Glutamatergic neuron (in vitro differentiated cells): Measurements from ENCODE around the gene CACNA1H. TPM values are rescaled to one million over a fixed set of nuclear protein-coding genes. Genes with fewer than 3 reads are reported as not detected.

ENCODE experiments used
- DNase-seq: peaks from one replicate; pipeline ENCODE4 v3.0.0; 2022
- H3K27ac Mint-ChIP-seq: one replicate; pipeline ENCODE4 v1.8.0; 2020; ENCODE audit warnings: mild to moderate bottlenecking, mixed read lengths, inconsistent platforms; ENCODE audit not compliant: unreplicated experiment
- H3K27me3 Mint-ChIP-seq: one replicate; pipeline ENCODE4 v1.8.0; 2020; ENCODE audit warnings: mild to moderate bottlenecking, moderate library complexity, mixed read lengths, inconsistent platforms; ENCODE audit not compliant: unreplicated experiment
- H3K36me3 Mint-ChIP-seq: one replicate; pipeline ENCODE4 v1.8.0; 2020; ENCODE audit warnings: mild to moderate bottlenecking, mixed read lengths, inconsistent platforms; ENCODE audit not compliant: unreplicated experiment
- H3K4me1 Mint-ChIP-seq: one replicate; pipeline ENCODE4 v1.8.0; 2020; ENCODE audit warnings: mild to moderate bottlenecking, low read depth, mixed read lengths, inconsistent platforms; ENCODE audit not compliant: unreplicated experiment
- H3K4me3 Mint-ChIP-seq: one replicate; pipeline ENCODE4 v1.8.0; 2020; ENCODE audit warnings: mild to moderate bottlenecking, mixed read lengths, inconsistent platforms; ENCODE audit not compliant: unreplicated experiment
- H3K9me3 Mint-ChIP-seq: one replicate; pipeline ENCODE4 v1.8.0; 2020; ENCODE audit warnings: mild to moderate bottlenecking, moderate library complexity, mixed read lengths, inconsistent platforms; ENCODE audit not compliant: unreplicated experiment
- total RNA-seq: library from RNA; stranded (reverse); fragmentation: NEBNext Ultra II Directional; extraction: Animal tissue kit (Norgen Biotek cat#: 25700); gene quantifications from one replicate; pipeline ENCODE4 v1.2.1, GENCODE V29; 2021; ENCODE audit not compliant: unreplicated experiment
- TF ChIP-seq, protein P1 (sequence below): fragments of 200-600 bp; sonication (generic); IDR thresholded peaks from one replicate; pipeline ENCODE4 v1.5.0; 2021; ENCODE audit not compliant: partially characterized antibody, unreplicated experiment

CACNA1H gene
- total RNA-seq, 1 donor from 2014 or later, result 161 TPM

DNA sequence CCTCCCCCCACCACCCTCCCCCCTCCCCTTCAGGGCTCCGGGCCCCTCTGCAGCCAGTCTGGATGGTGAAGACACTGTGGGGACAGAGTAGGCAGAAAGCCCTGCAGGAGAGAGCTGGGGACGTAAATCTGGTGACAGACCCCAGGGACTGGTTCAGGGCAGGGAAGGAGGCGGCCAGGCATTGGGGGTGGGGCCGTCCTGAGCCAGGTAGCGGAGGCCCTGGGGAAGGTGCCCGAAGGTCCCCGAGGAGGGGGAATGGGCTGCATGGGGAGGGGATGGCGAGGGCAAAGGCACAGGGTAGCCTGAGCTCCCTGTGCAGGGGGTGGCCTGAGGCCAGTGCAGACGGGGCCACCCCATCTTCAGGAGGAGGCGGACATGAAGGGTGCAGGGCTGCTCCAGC lies 26.3 kb upstream of the CACNA1H start:
- DNase-seq, result no peak

DNA sequence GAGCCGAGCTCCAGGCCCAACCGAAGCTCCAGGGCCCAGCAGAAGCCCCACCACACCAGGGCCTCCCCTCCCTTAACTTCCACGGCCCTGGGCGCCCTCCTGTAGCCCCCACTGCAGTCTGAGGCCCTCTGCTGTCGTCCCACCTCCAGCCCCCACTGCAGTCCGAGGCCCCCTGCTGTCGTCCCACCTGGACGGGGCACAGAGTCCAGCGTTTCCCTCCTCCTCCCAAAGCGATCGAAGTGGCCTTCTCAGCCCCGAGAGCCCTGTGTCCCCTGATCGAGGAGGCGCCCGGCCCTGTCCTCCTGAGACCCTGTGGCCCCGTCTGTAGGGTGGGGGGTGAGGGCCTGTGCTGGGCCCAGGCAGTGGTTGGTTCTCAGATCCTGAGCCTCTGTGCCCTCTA lies 25.8 kb upstream of the CACNA1H start:
- TF ChIP-seq, protein P1, sequence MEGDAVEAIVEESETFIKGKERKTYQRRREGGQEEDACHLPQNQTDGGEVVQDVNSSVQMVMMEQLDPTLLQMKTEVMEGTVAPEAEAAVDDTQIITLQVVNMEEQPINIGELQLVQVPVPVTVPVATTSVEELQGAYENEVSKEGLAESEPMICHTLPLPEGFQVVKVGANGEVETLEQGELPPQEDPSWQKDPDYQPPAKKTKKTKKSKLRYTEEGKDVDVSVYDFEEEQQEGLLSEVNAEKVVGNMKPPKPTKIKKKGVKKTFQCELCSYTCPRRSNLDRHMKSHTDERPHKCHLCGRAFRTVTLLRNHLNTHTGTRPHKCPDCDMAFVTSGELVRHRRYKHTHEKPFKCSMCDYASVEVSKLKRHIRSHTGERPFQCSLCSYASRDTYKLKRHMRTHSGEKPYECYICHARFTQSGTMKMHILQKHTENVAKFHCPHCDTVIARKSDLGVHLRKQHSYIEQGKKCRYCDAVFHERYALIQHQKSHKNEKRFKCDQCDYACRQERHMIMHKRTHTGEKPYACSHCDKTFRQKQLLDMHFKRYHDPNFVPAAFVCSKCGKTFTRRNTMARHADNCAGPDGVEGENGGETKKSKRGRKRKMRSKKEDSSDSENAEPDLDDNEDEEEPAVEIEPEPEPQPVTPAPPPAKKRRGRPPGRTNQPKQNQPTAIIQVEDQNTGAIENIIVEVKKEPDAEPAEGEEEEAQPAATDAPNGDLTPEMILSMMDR, result no peak

More for the DNA sequence above, 26.3 kb upstream of the CACNA1H start:
- Mint-ChIP-seq H3K27ac (no peak overlapping the region), H3K27me3 (no peaks in the 10 kb centered on the region), H3K4me3 (no peak overlapping the region), H3K4me1 (no peaks in the 10 kb centered on the region), H3K36me3 (no peaks in the 10 kb centered on the region), H3K9me3 (no peaks in the 10 kb centered on the region)
- TF ChIP-seq, protein P1, result no peak

DNA sequence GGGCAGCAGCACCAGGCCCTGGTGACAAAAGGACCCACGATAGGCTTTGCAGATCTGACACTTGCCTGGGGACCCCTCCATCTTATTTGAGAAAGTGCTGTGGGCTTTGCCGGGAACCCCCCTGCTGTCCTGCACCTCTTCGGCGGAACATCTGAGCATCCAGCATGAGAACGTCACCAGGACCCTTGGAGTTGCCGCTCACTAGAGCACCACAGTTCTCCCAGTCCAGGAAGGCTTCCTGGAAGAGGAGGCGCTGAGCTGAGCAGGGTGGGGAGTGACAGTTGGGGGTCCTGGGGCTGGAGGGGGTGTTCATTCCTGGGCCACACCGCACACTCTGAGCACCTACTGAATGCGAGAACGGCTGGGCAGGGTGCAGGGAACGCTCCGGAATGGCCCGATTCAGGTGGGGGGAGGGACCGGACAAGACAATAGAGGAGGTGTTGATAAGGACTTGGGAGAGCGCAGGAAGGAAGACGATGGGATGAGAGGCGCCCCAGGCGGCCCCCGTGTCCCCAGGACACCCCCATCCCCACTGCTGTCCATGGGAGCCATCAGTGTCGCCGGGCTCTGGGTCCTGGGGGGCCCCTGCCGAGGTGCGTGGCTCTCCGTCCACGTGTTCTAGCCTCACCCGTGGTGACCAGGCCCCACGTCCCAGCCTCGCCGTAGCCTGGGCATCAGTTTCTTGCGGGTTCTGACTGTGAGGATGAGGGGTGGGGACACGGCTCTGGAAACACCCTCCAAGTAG lies 24.8 kb upstream of the CACNA1H start:
- peaks cover 2% of the 10 kb centered on the region for H3K9me3 Mint-ChIP-seq
- H3K27ac Mint-ChIP-seq, result no peak overlapping the region
- no peak overlapping the region for H3K4me3 Mint-ChIP-seq
- no peaks in the 10 kb centered on the region for H3K36me3 Mint-ChIP-seq
- peaks cover 3% of the 10 kb centered on the region for H3K4me1 Mint-ChIP-seq
- no peak for DNase-seq
- TF ChIP-seq, protein P1, result no peak
- peaks cover 2% of the 10 kb centered on the region for H3K27me3 Mint-ChIP-seq

More for the DNA sequence above, 25.8 kb upstream of the CACNA1H start:
- H3K36me3 Mint-ChIP-seq, result no peaks in the 10 kb centered on the region
- no peak for DNase-seq
- no peak overlapping the region for H3K4me3 Mint-ChIP-seq
- peaks cover 2% of the 10 kb centered on the region for H3K27me3 Mint-ChIP-seq
- H3K27ac Mint-ChIP-seq, result no peak overlapping the region
- peaks cover 2% of the 10 kb centered on the region for H3K9me3 Mint-ChIP-seq
- peaks cover 1% of the 10 kb centered on the region for H3K4me1 Mint-ChIP-seq

DNA sequence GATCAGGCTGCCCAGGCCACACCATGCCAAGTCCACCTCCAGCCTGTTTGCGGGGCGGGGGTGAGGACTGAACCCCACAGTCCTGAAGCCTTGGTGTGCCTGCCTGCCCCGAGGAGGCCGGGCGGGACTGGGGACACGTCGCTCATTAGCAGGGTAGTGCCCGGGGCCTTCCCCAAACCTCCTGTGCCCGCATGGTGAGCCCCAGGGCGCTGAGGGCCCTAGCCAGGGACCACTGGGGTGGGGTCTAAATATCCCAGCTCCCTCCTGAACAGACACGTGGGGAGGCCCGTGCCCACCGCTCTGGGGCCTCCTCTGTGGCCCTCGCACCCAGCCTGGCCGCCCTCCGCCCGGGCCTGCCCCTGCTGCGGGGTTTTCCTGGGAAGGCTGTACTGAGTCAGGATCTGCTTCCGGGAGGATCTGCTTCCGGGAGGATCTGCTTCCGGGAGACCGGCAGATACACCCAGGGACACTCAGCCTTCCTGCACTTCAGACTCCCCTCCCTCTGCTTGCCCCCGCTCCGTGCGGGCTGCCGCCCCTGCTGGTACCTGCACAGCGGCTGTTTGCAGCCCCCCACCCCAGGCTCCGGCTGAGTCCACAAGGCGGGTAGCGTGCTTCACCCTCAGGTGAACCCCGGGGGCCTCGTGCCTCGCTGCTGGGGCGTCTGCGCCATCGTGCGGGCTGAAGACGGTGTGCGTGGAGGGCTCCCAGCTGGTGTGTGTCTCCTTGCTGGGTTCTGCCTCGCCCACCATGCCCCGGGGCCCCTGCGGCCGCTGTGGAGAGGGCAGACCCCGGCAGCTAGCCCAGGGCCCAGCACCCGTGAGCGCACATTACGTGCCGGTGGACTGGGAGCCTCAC lies 23.6 kb upstream of the CACNA1H start:
- Mint-ChIP-seq H3K4me3 (no peak overlapping the region), H3K27me3 (peaks cover 2% of the 10 kb centered on the region), H3K27ac (no peak overlapping the region), H3K4me1 (peaks cover 3% of the 10 kb centered on the region), H3K9me3 (peaks cover 2% of the 10 kb centered on the region), H3K36me3 (no peaks in the 10 kb centered on the region)
- TF ChIP-seq, protein P1, result no peak
- no peak for DNase-seq
